ENCODE data around the gene EDNRA. TPM values are rescaled to one million over a fixed set of nuclear protein-coding genes. Genes with fewer than 3 reads are reported as not detected.
"Not testable (repeated sequence)": the region's sequence is repeated elsewhere in the genome, so short reads cannot be mapped to it uniquely, and the experiment has no call there.

EDNRA gene
- not detected for total RNA-seq
- polyA plus RNA-seq = not detected

GRCh38 chr4:147480891-147481576 lies at the start of gene EDNRA:
EDNRA (plus strand) TSS chr4:147481097; CDS start chr4:147485682, 4,585 bp downstream.
- Mint-ChIP-seq H3K36me3 (no peaks in the 10 kb centered on the region), H3K4me3 (peak within 1 kb of the TSS in 3 of 8 donors; percentile 17 to 23 (median 21)), H3K9me3 (peaks cover 0 to 7% (median 1%) of the 10 kb centered on the region in 8 donors), H3K27me3 (peaks cover 19 to 20% of the 10 kb centered on the region in 2 donors), H3K27ac (no peak within 1 kb of the TSS), H3K4me1 (peaks cover 0 to 3% (median 1%) of the 10 kb centered on the region in 4 donors)
- ChIA-PET CTCF (ENCODE audit: partially characterized antibody) (no interaction called here), POLR2A (ENCODE audit: partially characterized antibody) (no interaction called here)
- H3K9me3 ChIP-seq (ENCODE audit: control insufficient read depth in 1 of 2, low read length in 2 of 2) = no peaks in the 10 kb centered on the region
- no peaks in the 10 kb centered on the region for H3K36me3 ChIP-seq (ENCODE audit: insufficient read depth, low read length)
- no peak within 1 kb of the TSS for H3K4me3 ChIP-seq (ENCODE audit: low read length in 2 of 2)
- no peaks in the 10 kb centered on the region for H3K4me1 ChIP-seq (ENCODE audit: insufficient read depth, low read length)
- no peaks in the 10 kb centered on the region for H3K27me3 ChIP-seq (ENCODE audit: insufficient read depth, low read length)
- DNase-seq = no peak
- intact Hi-C loops (cut with micrococcal nuclease) = no loop called here
- H3K27ac ChIP-seq (ENCODE audit: low read depth, low read length) = no peak within 1 kb of the TSS

- H3K27ac Mint-ChIP-seq; H3K27ac ChIP-seq (ENCODE audit: low read depth, low read length); POLR2A ChIA-PET (ENCODE audit: partially characterized antibody); H3K36me3 Mint-ChIP-seq; H3K27me3 ChIP-seq (ENCODE audit: insufficient read depth, low read length); DNase-seq; H3K27me3 Mint-ChIP-seq; H3K36me3 ChIP-seq (ENCODE audit: insufficient read depth, low read length); CTCF ChIA-PET (ENCODE audit: partially characterized antibody); intact Hi-C loops (cut with micrococcal nuclease); H3K9me3 ChIP-seq (ENCODE audit: control insufficient read depth in 1 of 2, low read length in 2 of 2); H3K4me3 Mint-ChIP-seq; H3K4me1 Mint-ChIP-seq; H3K4me3 ChIP-seq (ENCODE audit: low read length in 2 of 2); H3K4me1 ChIP-seq (ENCODE audit: insufficient read depth, low read length): not testable (repeated sequence)
- peaks cover 0 to 15% (median 4%) of the 10 kb centered on the region in 8 donors for H3K9me3 Mint-ChIP-seq
Observed at GRCh38 chr4:147434370-147434769, 46.5 kb upstream of the EDNRA start.

GRCh38 chr4:147440442-147440841 lies 40.5 kb upstream of the EDNRA start:
- no peak overlapping the region for H3K4me3 ChIP-seq (ENCODE audit: low read length in 2 of 2)
- H3K9me3 ChIP-seq (ENCODE audit: control insufficient read depth in 1 of 2, low read length in 2 of 2) = no peaks in the 10 kb centered on the region
- Mint-ChIP-seq H3K4me1 (no peaks in the 10 kb centered on the region), H3K9me3 (peaks cover 0 to 7% (median 3%) of the 10 kb centered on the region in 8 donors), H3K4me3 (no peak overlapping the region), H3K27ac (no peak overlapping the region), H3K36me3 (no peaks in the 10 kb centered on the region), H3K27me3 (no peaks in the 10 kb centered on the region)
- H3K36me3 ChIP-seq (ENCODE audit: insufficient read depth, low read length) = no peaks in the 10 kb centered on the region
- no peak overlapping the region for H3K27ac ChIP-seq (ENCODE audit: low read depth, low read length)
- DNase-seq = no peak
- ChIA-PET POLR2A (ENCODE audit: partially characterized antibody) (no interaction called here), CTCF (ENCODE audit: partially characterized antibody) (no interaction called here)
- no peaks in the 10 kb centered on the region for H3K27me3 ChIP-seq (ENCODE audit: insufficient read depth, low read length)
- intact Hi-C loops (cut with micrococcal nuclease) = no loop called here
- H3K4me1 ChIP-seq (ENCODE audit: insufficient read depth, low read length) = no peaks in the 10 kb centered on the region

GRCh38 chr4:147447786-147448185 lies 33.1 kb upstream of the EDNRA start:
- POLR2A ChIA-PET (ENCODE audit: partially characterized antibody) = no interaction called here
- Histone ChIP-seq H3K27ac (ENCODE audit: low read depth, low read length) (no peak overlapping the region), H3K4me3 (ENCODE audit: low read length in 2 of 2) (no peak overlapping the region), H3K36me3 (ENCODE audit: insufficient read depth, low read length) (no peaks in the 10 kb centered on the region), H3K27me3 (ENCODE audit: insufficient read depth, low read length) (no peaks in the 10 kb centered on the region), H3K9me3 (ENCODE audit: control insufficient read depth in 1 of 2, low read length in 2 of 2) (no peaks in the 10 kb centered on the region), H3K4me1 (ENCODE audit: insufficient read depth, low read length) (no peaks in the 10 kb centered on the region)
- Mint-ChIP-seq H3K4me3 (no peak overlapping the region), H3K27ac (no peak overlapping the region), H3K9me3 (peaks cover 0 to 7% (median 0%) of the 10 kb centered on the region in 8 donors), H3K36me3 (no peaks in the 10 kb centered on the region), H3K27me3 (no peaks in the 10 kb centered on the region), H3K4me1 (no peaks in the 10 kb centered on the region)
- CTCF ChIA-PET (ENCODE audit: partially characterized antibody) = no interaction called here
- no peak for DNase-seq
- intact Hi-C loops (cut with micrococcal nuclease) = no loop called here

- CTCF ChIA-PET (ENCODE audit: partially characterized antibody) = no interaction called here
- Mint-ChIP-seq H3K27me3 (no peaks in the 10 kb centered on the region), H3K4me3 (no peak overlapping the region), H3K9me3 (peaks cover 0 to 4% (median 0%) of the 10 kb centered on the region in 8 donors), H3K27ac (no peak overlapping the region), H3K4me1 (no peaks in the 10 kb centered on the region), H3K36me3 (no peaks in the 10 kb centered on the region)
- intact Hi-C loops (cut with micrococcal nuclease) = no loop called here
- no peak for DNase-seq
- Histone ChIP-seq H3K4me1 (ENCODE audit: insufficient read depth, low read length) (no peaks in the 10 kb centered on the region), H3K36me3 (ENCODE audit: insufficient read depth, low read length) (no peaks in the 10 kb centered on the region), H3K27me3 (ENCODE audit: insufficient read depth, low read length) (no peaks in the 10 kb centered on the region), H3K9me3 (ENCODE audit: control insufficient read depth in 1 of 2, low read length in 2 of 2) (no peaks in the 10 kb centered on the region), H3K27ac (ENCODE audit: low read depth, low read length) (no peak overlapping the region), H3K4me3 (ENCODE audit: low read length in 2 of 2) (no peak overlapping the region)
- POLR2A ChIA-PET (ENCODE audit: partially characterized antibody) = no interaction called here
Observed at GRCh38 chr4:147453561-147454141, 27.2 kb upstream of the EDNRA start.

GRCh38 chr4:147456706-147457105 lies 24.2 kb upstream of the EDNRA start:
- Histone ChIP-seq H3K9me3 (ENCODE audit: control insufficient read depth in 1 of 2, low read length in 2 of 2) (no peaks in the 10 kb centered on the region), H3K27ac (ENCODE audit: low read depth, low read length) (no peak overlapping the region), H3K36me3 (ENCODE audit: insufficient read depth, low read length) (no peaks in the 10 kb centered on the region), H3K4me3 (ENCODE audit: low read length in 2 of 2) (no peak overlapping the region), H3K4me1 (ENCODE audit: insufficient read depth, low read length) (no peaks in the 10 kb centered on the region), H3K27me3 (ENCODE audit: insufficient read depth, low read length) (no peaks in the 10 kb centered on the region)
- H3K4me3 Mint-ChIP-seq = no peak overlapping the region
- no peak for DNase-seq
- H3K27ac Mint-ChIP-seq = no peak overlapping the region
- ChIA-PET CTCF (ENCODE audit: partially characterized antibody) (no interaction called here), POLR2A (ENCODE audit: partially characterized antibody) (no interaction called here)
- no peaks in the 10 kb centered on the region for H3K4me1 Mint-ChIP-seq
- peaks cover 0 to 4% (median 0%) of the 10 kb centered on the region in 8 donors for H3K9me3 Mint-ChIP-seq
- H3K27me3 Mint-ChIP-seq = no peaks in the 10 kb centered on the region
- intact Hi-C loops (cut with micrococcal nuclease) = no loop called here
- no peaks in the 10 kb centered on the region for H3K36me3 Mint-ChIP-seq

- CTCF ChIA-PET (ENCODE audit: partially characterized antibody) = no interaction called here
- H3K9me3 ChIP-seq (ENCODE audit: control insufficient read depth in 1 of 2, low read length in 2 of 2) = no peaks in the 10 kb centered on the region
- POLR2A ChIA-PET (ENCODE audit: partially characterized antibody) = no interaction called here
- H3K27ac ChIP-seq (ENCODE audit: low read depth, low read length) = no peak overlapping the region
- Mint-ChIP-seq H3K4me1 (no peaks in the 10 kb centered on the region), H3K27ac (no peak overlapping the region), H3K36me3 (no peaks in the 10 kb centered on the region), H3K9me3 (peaks cover 0 to 16% (median 2%) of the 10 kb centered on the region in 8 donors), H3K4me3 (no peak overlapping the region), H3K27me3 (no peaks in the 10 kb centered on the region)
- intact Hi-C loops (cut with micrococcal nuclease) = no loop called here
- no peaks in the 10 kb centered on the region for H3K27me3 ChIP-seq (ENCODE audit: insufficient read depth, low read length)
- H3K4me1 ChIP-seq (ENCODE audit: insufficient read depth, low read length) = no peaks in the 10 kb centered on the region
- no peak for DNase-seq
- no peaks in the 10 kb centered on the region for H3K36me3 ChIP-seq (ENCODE audit: insufficient read depth, low read length)
- no peak overlapping the region for H3K4me3 ChIP-seq (ENCODE audit: low read length in 2 of 2)
Observed at GRCh38 chr4:147461161-147461560, 19.7 kb upstream of the EDNRA start.

Data from CD4-positive, alpha-beta memory T cell (primary cell).